Rectal smooth muscle tissue (tissue), 1 donor: ENCODE results near the gene LRRC72.
"Not testable (repeated sequence)": the region's sequence is repeated elsewhere in the genome, so short reads cannot be mapped to it uniquely, and the experiment has no call there.

Experiments
- H3K27ac ChIP-seq: one replicate; pipeline ENCODE4 v1.7.0; 2013; ENCODE audit warnings: low read depth, low read length, inconsistent platforms
- H3K27me3 ChIP-seq: one replicate; pipeline ENCODE4 v1.7.0; 2013; ENCODE audit warnings: low read length; ENCODE audit not compliant: control insufficient read depth, insufficient read depth
- H3K36me3 ChIP-seq: one replicate; pipeline ENCODE4 v1.7.0; 2013; ENCODE audit warnings: low read length; ENCODE audit not compliant: control insufficient read depth, insufficient read depth
- H3K4me1 ChIP-seq: one replicate; pipeline ENCODE4 v1.7.0; 2013; ENCODE audit warnings: low read length; ENCODE audit not compliant: control insufficient read depth, insufficient read depth
- H3K4me3 ChIP-seq: one replicate; pipeline ENCODE4 v1.7.0; 2013; ENCODE audit warnings: low read length
- H3K9ac ChIP-seq: one replicate; pipeline ENCODE4 v1.7.0; 2013; ENCODE audit warnings: low read length

LRRC72 gene

GRCh38 chr7:16535500-16535899 is 8.9 kb downstream of the LRRC72 start:
- Histone ChIP-seq H3K27ac (no peak overlapping the region), H3K36me3 (no peaks in the 10 kb centered on the region), H3K9ac (no peak overlapping the region), H3K27me3 (no peaks in the 10 kb centered on the region), H3K4me1 (no peaks in the 10 kb centered on the region), H3K4me3 (no peak overlapping the region)

DNA sequence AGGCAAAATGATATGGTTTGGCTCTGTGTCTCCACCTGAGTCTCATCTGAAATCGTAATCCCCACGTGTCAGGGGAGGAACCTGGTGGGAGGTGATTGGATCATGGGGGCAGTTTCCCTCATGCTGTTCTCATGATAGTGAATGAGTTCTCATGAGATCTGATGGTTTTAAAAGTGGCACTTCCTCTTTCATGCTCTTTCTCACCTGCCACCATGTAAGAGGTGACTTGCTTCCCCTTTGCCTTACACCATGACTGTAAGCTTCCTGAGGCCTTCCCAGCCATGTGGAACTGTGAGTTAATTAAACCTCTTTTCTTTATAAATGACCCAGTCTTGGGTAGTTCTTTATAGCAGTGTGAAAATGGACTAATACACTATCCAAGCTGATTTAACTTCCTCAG is 13.9 kb downstream of the LRRC72 start:
- not testable (repeated sequence) for H3K9ac ChIP-seq, H3K36me3 ChIP-seq, H3K27ac ChIP-seq, H3K4me1 ChIP-seq, H3K4me3 ChIP-seq, H3K27me3 ChIP-seq

- Histone ChIP-seq H3K4me1 (no peaks in the 10 kb centered on the region), H3K27me3 (no peaks in the 10 kb centered on the region), H3K36me3 (no peaks in the 10 kb centered on the region), H3K4me3 (no peak overlapping the region), H3K9ac (no peak overlapping the region), H3K27ac (no peak overlapping the region)
Observed at GRCh38 chr7:16542401-16542800, 15.8 kb downstream of the LRRC72 start.

GRCh38 chr7:16543456-16543855 is 16.8 kb downstream of the LRRC72 start:
- Histone ChIP-seq H3K36me3 (no peaks in the 10 kb centered on the region), H3K4me3 (no peak overlapping the region), H3K27ac (no peak overlapping the region), H3K4me1 (no peaks in the 10 kb centered on the region), H3K9ac (no peak overlapping the region), H3K27me3 (no peaks in the 10 kb centered on the region)

DNA sequence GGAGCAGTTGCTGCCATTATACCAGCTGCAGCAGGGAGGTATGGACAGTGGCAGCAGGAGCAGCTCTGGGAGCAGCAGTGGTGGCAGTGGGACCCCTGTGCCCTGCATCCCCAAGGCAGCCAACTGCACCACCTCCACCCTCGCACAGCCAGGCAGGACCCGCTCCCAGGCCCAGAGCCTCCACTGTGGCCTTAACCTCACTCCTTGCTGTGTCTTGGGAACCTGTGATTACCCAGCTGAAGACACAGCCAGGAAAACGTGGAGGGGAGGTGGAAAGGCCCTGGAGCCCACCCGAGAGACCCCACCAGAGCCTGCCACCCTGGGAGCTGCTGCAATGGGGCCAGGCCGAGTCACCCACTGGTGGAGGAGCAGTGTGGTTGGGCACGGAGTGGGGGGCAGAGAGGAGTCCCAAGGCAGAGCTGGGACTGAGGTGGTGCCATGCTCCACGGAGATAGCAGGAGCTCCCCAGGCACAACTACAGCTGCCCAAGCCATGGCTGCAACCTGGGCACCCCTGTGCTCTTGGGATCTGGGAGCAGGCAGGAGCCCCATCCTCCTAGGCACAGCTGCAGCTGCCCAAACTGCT is 20.4 kb downstream of the LRRC72 start:
- no peaks in the 10 kb centered on the region for H3K36me3 ChIP-seq
- no peak overlapping the region for H3K27ac ChIP-seq
- no peak overlapping the region for H3K9ac ChIP-seq
- no peak overlapping the region for H3K4me3 ChIP-seq
- no peaks in the 10 kb centered on the region for H3K4me1 ChIP-seq
- H3K27me3 ChIP-seq = no peaks in the 10 kb centered on the region

GRCh38 chr7:16548428-16548827 is 21.8 kb downstream of the LRRC72 start:
- H3K36me3 ChIP-seq = no peaks in the 10 kb centered on the region
- H3K9ac ChIP-seq = no peak overlapping the region
- H3K4me1 ChIP-seq = no peaks in the 10 kb centered on the region
- H3K27ac ChIP-seq = no peak overlapping the region
- H3K27me3 ChIP-seq = no peaks in the 10 kb centered on the region
- H3K4me3 ChIP-seq = no peak overlapping the region

GRCh38 chr7:16550671-16551070 is 24.0 kb downstream of the LRRC72 start:
- Histone ChIP-seq H3K4me1 (no peaks in the 10 kb centered on the region), H3K9ac (no peak overlapping the region), H3K27ac (no peak overlapping the region), H3K27me3 (no peaks in the 10 kb centered on the region), H3K4me3 (no peak overlapping the region), H3K36me3 (no peaks in the 10 kb centered on the region)

- Histone ChIP-seq H3K4me1 (no peaks in the 10 kb centered on the region), H3K27ac (no peak overlapping the region), H3K9ac (no peak overlapping the region), H3K4me3 (no peak overlapping the region), H3K36me3 (no peaks in the 10 kb centered on the region), H3K27me3 (no peaks in the 10 kb centered on the region)
Observed at GRCh38 chr7:16554518-16555236, 28.1 kb downstream of the LRRC72 start.

DNA sequence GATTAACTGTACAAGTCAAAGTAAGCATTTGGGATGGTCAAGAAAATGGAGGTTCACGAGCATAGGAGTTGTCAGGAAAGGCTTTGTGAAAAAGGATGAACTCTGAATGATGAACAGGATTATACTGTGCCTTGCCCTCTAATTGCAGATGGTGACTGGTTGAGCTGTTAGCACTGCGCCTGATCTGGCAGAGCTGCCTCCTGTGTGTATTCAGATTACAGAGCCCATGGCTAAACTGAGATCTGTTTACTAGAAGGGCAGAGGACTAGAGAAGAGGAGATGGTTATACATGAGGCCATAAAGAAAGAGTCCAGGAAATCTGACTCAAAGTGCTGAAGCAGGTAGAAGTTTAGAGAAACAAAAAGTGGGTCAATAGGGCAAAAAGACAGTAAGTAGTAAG is 29.7 kb downstream of the LRRC72 start:
- Histone ChIP-seq H3K27ac (no peak overlapping the region), H3K36me3 (no peaks in the 10 kb centered on the region), H3K4me1 (no peaks in the 10 kb centered on the region), H3K27me3 (no peaks in the 10 kb centered on the region), H3K4me3 (no peak overlapping the region), H3K9ac (no peak overlapping the region)

GRCh38 chr7:16558761-16559302 is 32.2 kb downstream of the LRRC72 start:
- no peak overlapping the region for H3K27ac ChIP-seq
- H3K36me3 ChIP-seq = no peaks in the 10 kb centered on the region
- no peak overlapping the region for H3K4me3 ChIP-seq
- H3K4me1 ChIP-seq = no peaks in the 10 kb centered on the region
- H3K27me3 ChIP-seq = no peaks in the 10 kb centered on the region
- H3K9ac ChIP-seq = no peak overlapping the region

- no peaks in the 10 kb centered on the region for H3K27me3 ChIP-seq
- no peaks in the 10 kb centered on the region for H3K36me3 ChIP-seq
- H3K9ac ChIP-seq = no peak overlapping the region
- H3K4me3 ChIP-seq = no peak overlapping the region
- no peaks in the 10 kb centered on the region for H3K4me1 ChIP-seq
- no peak overlapping the region for H3K27ac ChIP-seq
Observed at GRCh38 chr7:16559497-16560179, 33.0 kb downstream of the LRRC72 start.

DNA sequence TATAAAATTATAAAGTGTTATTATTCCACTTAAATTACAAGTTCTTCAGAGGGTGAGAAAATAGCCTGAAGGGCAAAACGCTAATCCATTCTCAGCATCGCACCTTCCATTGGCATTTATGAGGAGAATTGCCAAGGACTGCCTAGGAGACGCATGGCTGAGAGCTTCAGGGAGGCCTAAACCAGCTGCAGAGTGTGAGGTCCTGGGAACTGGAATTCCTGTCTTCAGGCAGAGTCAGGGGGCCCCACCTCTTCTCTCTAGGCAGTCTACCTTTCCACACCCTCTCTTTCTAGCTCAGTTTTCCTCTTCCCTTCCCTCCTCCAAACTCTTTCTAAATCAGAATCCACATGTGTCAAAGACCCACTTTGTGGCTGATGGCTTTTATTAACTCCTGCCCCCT is 35.3 kb downstream of the LRRC72 start:
- no peaks in the 10 kb centered on the region for H3K27me3 ChIP-seq
- no peaks in the 10 kb centered on the region for H3K36me3 ChIP-seq
- H3K4me3 ChIP-seq = no peak overlapping the region
- H3K27ac ChIP-seq = no peak overlapping the region
- no peak overlapping the region for H3K9ac ChIP-seq
- H3K4me1 ChIP-seq = no peaks in the 10 kb centered on the region
